Body of pancreas (tissue), 4 donors: Measurements from ENCODE around the gene HOXD13. TPM values are rescaled to one million over a fixed set of nuclear protein-coding genes. Genes with fewer than 3 reads are reported as not detected.

Source experiments
- ATAC-seq: fragments of 150-250 bp; one replicate; pipeline ENCODE4 v1.9.1; 2016
- DNase-seq, 4 donors: peaks; one replicate each; pipeline ENCODE4 v3.0.0-alpha.2; 2019
- H3K27ac ChIP-seq, 4 donors: fragments of 200-600 bp; sonication (generic); 1 replicate in 3 of 4; 2 replicates in 1 of 4; pipeline versions ENCODE4 v1.5.1 to v1.6.1; 2016 to 2019; ENCODE audit warnings: mild to moderate bottlenecking in 1 of 4, mixed read lengths in 1 of 4, moderate library complexity in 1 of 4
- H3K27me3 ChIP-seq, 2 donors: fragments of 200-600 bp; sonication (generic); one replicate each; pipeline ENCODE4 v1.6.0; 2016; ENCODE audit warnings: mild to moderate bottlenecking in 1 of 2
- H3K36me3 ChIP-seq, 2 donors: fragments of 200-600 bp; sonication (generic); replicated peaks in 1 of 2; 2 replicates each; pipeline ENCODE4 v1.5.1; 2016; ENCODE audit warnings: low read depth in 2 of 2; ENCODE audit not compliant: insufficient read depth in 1 of 2
- H3K4me1 ChIP-seq: fragments of 200-600 bp; sonication (generic); one replicate; pipeline ENCODE4 v1.6.0; 2016
- H3K4me3 ChIP-seq, 2 donors: fragments of 200-600 bp; sonication (generic); 1 replicate in 1 of 2; 2 replicates in 1 of 2; pipeline ENCODE4 v1.5.1; 2016 to 2019
- H3K9me3 ChIP-seq, 3 donors: fragments of 200-600 bp; sonication (generic); 1 replicate in 2 of 3; 2 replicates in 1 of 3; pipeline ENCODE4 v1.5.1; 2016
- CTCF ChIP-seq, 7 experiments: fragments of 450-650 bp in 4 of 7; fragments of 200-600 bp in 3 of 7; sonication (generic) in 3 of 7; IDR thresholded peaks; one replicate each; pipeline ENCODE4 v1.5.1; 2016 to 2019; ENCODE audit warnings: antibody characterized with exemption in 7 of 7
- POLR2A ChIP-seq, 3 donors: fragments of 450-650 bp; IDR thresholded peaks; one replicate each; pipeline ENCODE4 v1.6.1; 2016; ENCODE audit warnings: antibody characterized with exemption in 3 of 3, mild to moderate bottlenecking in 2 of 3
- WGBS, 2 donors: methylation state at CpG; one replicate each; pipeline ENCODE4 v1.1.5; 2017; 5-methylcytosine and 5-hydroxymethylcytosine counted together
- intact Hi-C: fragments of 100-400 bp; cut with DNase I; formaldehyde crosslinking; loops from one replicate; pipeline ENCODE4 v1.15.1; 2023
- total RNA-seq, 2 donors: library from RNA; depleted of rRNA; stranded (reverse); fragments of >200 nt; gene quantifications; one replicate each; pipeline ENCODE4 v1.1.0, GENCODE V29; 2016

Gene HOXD13
- total RNA-seq, 2 donors from 2014 or later: not detected

GRCh38 chr2:176134035-176134434 is 41.5 kb downstream of the HOXD13 start:
- peaks cover 0 to 81% of the 10 kb centered on the region in 2 donors for H3K27me3 ChIP-seq
- TF ChIP-seq CTCF (IDR thresholded peaks at IDR 0.05) (no peak), POLR2A (IDR thresholded peaks at IDR 0.05) (no peak)
- H3K9me3 ChIP-seq: no peaks in the 10 kb centered on the region
- DNase-seq (no peak), ATAC-seq (no peak)
- peaks cover 25% of the 10 kb centered on the region for H3K4me1 ChIP-seq
- intact Hi-C loops: no loop called here
- H3K36me3 ChIP-seq: no peaks in the 10 kb centered on the region
- H3K4me3 ChIP-seq: no peak overlapping the region
- no peak overlapping the region for H3K27ac ChIP-seq
- WGBS, 2 donors: 21 to 32% methylated on average over 4 of the region's 4 CpGs

GRCh38 chr2:176135035-176135440 is 42.5 kb downstream of the HOXD13 start:
- Histone ChIP-seq H3K4me1 (peaks cover 22% of the 10 kb centered on the region), H3K27ac (no peak overlapping the region), H3K27me3 (peaks cover 0 to 80% of the 10 kb centered on the region in 2 donors), H3K4me3 (no peak overlapping the region), H3K9me3 (no peaks in the 10 kb centered on the region), H3K36me3 (no peaks in the 10 kb centered on the region)
- intact Hi-C loops: no loop called here
- no peak for TF ChIP-seq POLR2A (IDR thresholded peaks at IDR 0.05)
- TF ChIP-seq CTCF (IDR thresholded peaks at IDR 0.05): peak in 1 of 7 experiments; percentile 5
- DNase-seq: no peak
- ATAC-seq: no peak

- Histone ChIP-seq H3K36me3 (no peaks in the 10 kb centered on the region), H3K4me3 (no peak overlapping the region), H3K27me3 (peaks cover 0 to 65% of the 10 kb centered on the region in 2 donors), H3K4me1 (peaks cover 26% of the 10 kb centered on the region), H3K27ac (peak overlapping the region in 3 of 4 donors; percentile 24 to 38 (median 24)), H3K9me3 (no peaks in the 10 kb centered on the region)
- DNase-seq (no peak), ATAC-seq (no peak)
- WGBS, 2 donors: 2 to 7% methylated on average over 14 to 69 of the region's 71 CpGs
- TF ChIP-seq POLR2A (IDR thresholded peaks at IDR 0.05) (no peak), CTCF (IDR thresholded peaks at IDR 0.05) (no peak)
- intact Hi-C loops: no loop called here
Observed at GRCh38 chr2:176136374-176137251, 44.1 kb downstream of the HOXD13 start.

- Histone ChIP-seq H3K4me3 (no peak overlapping the region), H3K36me3 (no peaks in the 10 kb centered on the region), H3K27ac (no peak overlapping the region), H3K9me3 (no peaks in the 10 kb centered on the region), H3K27me3 (peaks cover 0 to 61% of the 10 kb centered on the region in 2 donors), H3K4me1 (peaks cover 26% of the 10 kb centered on the region)
- intact Hi-C loops: no loop called here
- WGBS, 2 donors: 12% methylated on average over 2 of the region's 2 CpGs
- no peak for ATAC-seq
- no peak for DNase-seq
- no peak for TF ChIP-seq POLR2A (IDR thresholded peaks at IDR 0.05)
- no peak for TF ChIP-seq CTCF (IDR thresholded peaks at IDR 0.05)
Observed at GRCh38 chr2:176137252-176137580, 44.7 kb downstream of the HOXD13 start.

GRCh38 chr2:176137906-176138305 is 45.4 kb downstream of the HOXD13 start:
- intact Hi-C loops: no loop called here
- Histone ChIP-seq H3K27me3 (peaks cover 0 to 55% of the 10 kb centered on the region in 2 donors), H3K27ac (no peak overlapping the region), H3K36me3 (no peaks in the 10 kb centered on the region), H3K9me3 (no peaks in the 10 kb centered on the region), H3K4me3 (no peak overlapping the region), H3K4me1 (peaks cover 26% of the 10 kb centered on the region)
- ATAC-seq (no peak), DNase-seq (no peak)
- TF ChIP-seq CTCF (IDR thresholded peaks at IDR 0.05) (no peak), POLR2A (IDR thresholded peaks at IDR 0.05) (no peak)
- 31 to 37% methylated on average over 8 of the region's 8 CpGs for WGBS, 2 donors
